ENCODE results near the gene AKT3. TPM values are rescaled to one million over a fixed set of nuclear protein-coding genes. Genes with fewer than 3 reads are reported as not detected.

Gene AKT3
- polyA plus RNA-seq, 1 donor (not counting 4 experiments of a cell fraction or from before 2014, with no cell fraction given): 2.9 TPM

DNA sequence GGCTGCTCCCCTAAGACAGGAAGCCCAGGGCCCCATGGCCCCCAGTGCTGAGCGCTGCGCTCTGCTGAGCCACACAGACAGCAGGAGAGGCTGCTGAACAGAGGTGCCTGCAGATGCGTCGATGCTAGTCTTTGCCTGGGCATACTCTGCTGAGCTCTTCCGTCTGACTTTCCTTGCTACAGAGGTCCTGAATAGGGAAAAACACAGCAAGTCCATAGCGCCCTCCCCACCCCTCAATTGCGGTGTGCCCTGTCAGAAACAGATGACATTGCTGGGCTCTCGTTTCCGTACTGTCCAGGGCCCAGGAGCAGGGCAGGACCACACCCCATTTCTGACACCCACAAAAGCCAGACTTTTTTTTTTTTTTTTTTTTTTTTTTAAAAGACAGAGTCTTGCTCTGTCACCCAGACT lies 341.7 kb downstream of the AKT3 start:
- TF ChIP-seq EZH2 (IDR thresholded peaks at IDR 0.05; ENCODE audit: low read length): no peak
- TF ChIP-seq, protein P1, sequence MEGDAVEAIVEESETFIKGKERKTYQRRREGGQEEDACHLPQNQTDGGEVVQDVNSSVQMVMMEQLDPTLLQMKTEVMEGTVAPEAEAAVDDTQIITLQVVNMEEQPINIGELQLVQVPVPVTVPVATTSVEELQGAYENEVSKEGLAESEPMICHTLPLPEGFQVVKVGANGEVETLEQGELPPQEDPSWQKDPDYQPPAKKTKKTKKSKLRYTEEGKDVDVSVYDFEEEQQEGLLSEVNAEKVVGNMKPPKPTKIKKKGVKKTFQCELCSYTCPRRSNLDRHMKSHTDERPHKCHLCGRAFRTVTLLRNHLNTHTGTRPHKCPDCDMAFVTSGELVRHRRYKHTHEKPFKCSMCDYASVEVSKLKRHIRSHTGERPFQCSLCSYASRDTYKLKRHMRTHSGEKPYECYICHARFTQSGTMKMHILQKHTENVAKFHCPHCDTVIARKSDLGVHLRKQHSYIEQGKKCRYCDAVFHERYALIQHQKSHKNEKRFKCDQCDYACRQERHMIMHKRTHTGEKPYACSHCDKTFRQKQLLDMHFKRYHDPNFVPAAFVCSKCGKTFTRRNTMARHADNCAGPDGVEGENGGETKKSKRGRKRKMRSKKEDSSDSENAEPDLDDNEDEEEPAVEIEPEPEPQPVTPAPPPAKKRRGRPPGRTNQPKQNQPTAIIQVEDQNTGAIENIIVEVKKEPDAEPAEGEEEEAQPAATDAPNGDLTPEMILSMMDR (optimal IDR thresholded peaks at IDR 0.05 in 1 of 3, IDR thresholded peaks at IDR 0.05 in 1 of 3, conservative IDR thresholded peaks at IDR 0.05 in 1 of 3; ENCODE audit: extremely low read depth in 1 of 3, insufficient read depth in 2 of 3, low read length in 3 of 3): no peak
- Histone ChIP-seq H3K4me3 (ENCODE audit: control insufficient read depth in 2 of 3, extremely low read depth in 1 of 3, insufficient read depth in 2 of 3, low read depth in 1 of 3, low read length in 3 of 3) (no peak overlapping the region), H3K9me1 (ENCODE audit: control insufficient read depth, extremely low read depth, insufficient read depth, low read length) (no peaks in the 10 kb centered on the region), H3K4me2 (ENCODE audit: control insufficient read depth, extremely low read depth, insufficient read depth, low read depth, low read length) (no peak overlapping the region), H2AFZ (ENCODE audit: control insufficient read depth, low read length) (no peak overlapping the region), H3K9ac (ENCODE audit: control insufficient read depth, extremely low read depth, insufficient read depth, low read length) (no peak overlapping the region), H3K4me1 (ENCODE audit: control insufficient read depth, extremely low read depth, insufficient read depth, low read length) (no peaks in the 10 kb centered on the region), H3K27me3 (ENCODE audit: control insufficient read depth, extremely low read depth, insufficient read depth, low read length) (no peaks in the 10 kb centered on the region), H3K27ac (ENCODE audit: control insufficient read depth, insufficient read depth, low read length) (no peak overlapping the region), H3K36me3 (ENCODE audit: control insufficient read depth in 2 of 2, extremely low read depth in 1 of 2, insufficient read depth in 2 of 2, low read length in 2 of 2) (no peaks in the 10 kb centered on the region), H3K9me3 (ENCODE audit: control insufficient read depth, low read depth, low read length) (no peaks in the 10 kb centered on the region), H3K79me2 (ENCODE audit: control insufficient read depth, insufficient read depth, low read length) (no peaks in the 10 kb centered on the region), H4K20me1 (ENCODE audit: control insufficient read depth, extremely low read depth, insufficient read depth, low read length) (no peaks in the 10 kb centered on the region)
- DNase-seq (ENCODE audit: low read depth, low spot score) (no peak), FAIRE-seq (no peak)
- dilution Hi-C loops (cut with MboI; ENCODE audit: extremely low pct_ligation_motif_present, low sequenced_read_pairs): no loop called here

DNA sequence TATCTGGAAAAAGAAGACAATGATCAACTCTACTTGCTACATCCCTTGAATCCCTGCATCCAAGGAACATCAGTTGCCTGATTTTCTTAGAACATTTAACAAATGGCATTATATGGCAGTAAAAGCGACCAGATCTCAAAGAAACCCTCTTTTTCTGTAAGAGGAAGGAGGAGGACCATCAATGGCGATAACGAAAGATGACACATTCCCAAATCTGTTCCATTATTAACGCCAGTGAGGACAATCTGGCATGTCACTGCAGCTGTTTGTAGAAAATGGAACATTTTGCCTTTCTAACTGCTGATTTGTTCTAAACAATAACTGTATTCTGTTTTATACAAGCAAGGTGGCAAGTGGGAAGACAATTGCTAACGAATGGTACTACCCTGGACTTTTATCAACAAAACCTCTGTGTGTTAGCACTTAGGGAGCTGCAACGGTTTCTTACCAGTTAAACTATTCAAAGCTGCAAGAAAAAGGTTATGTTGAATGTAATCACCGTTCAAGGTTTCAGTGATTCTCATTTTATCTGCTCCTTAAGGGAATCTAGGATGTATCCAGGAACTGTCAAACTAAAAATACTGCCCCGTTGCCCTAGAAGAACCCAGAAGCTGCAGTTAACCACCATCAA lies 342.3 kb downstream of the AKT3 start:
- H3K27me3 ChIP-seq (ENCODE audit: control insufficient read depth, extremely low read depth, insufficient read depth, low read length): no peaks in the 10 kb centered on the region
- H3K4me3 ChIP-seq (ENCODE audit: control insufficient read depth in 2 of 3, extremely low read depth in 1 of 3, insufficient read depth in 2 of 3, low read depth in 1 of 3, low read length in 3 of 3): no peak overlapping the region
- no peaks in the 10 kb centered on the region for H4K20me1 ChIP-seq (ENCODE audit: control insufficient read depth, extremely low read depth, insufficient read depth, low read length)
- FAIRE-seq: no peak
- no peaks in the 10 kb centered on the region for H3K36me3 ChIP-seq (ENCODE audit: control insufficient read depth in 2 of 2, extremely low read depth in 1 of 2, insufficient read depth in 2 of 2, low read length in 2 of 2)
- no peaks in the 10 kb centered on the region for H3K4me1 ChIP-seq (ENCODE audit: control insufficient read depth, extremely low read depth, insufficient read depth, low read length)
- H3K9me3 ChIP-seq (ENCODE audit: control insufficient read depth, low read depth, low read length): no peaks in the 10 kb centered on the region
- no peak for TF ChIP-seq EZH2 (IDR thresholded peaks at IDR 0.05; ENCODE audit: low read length)
- TF ChIP-seq, protein P1 (optimal IDR thresholded peaks at IDR 0.05 in 1 of 3, IDR thresholded peaks at IDR 0.05 in 1 of 3, conservative IDR thresholded peaks at IDR 0.05 in 1 of 3; ENCODE audit: extremely low read depth in 1 of 3, insufficient read depth in 2 of 3, low read length in 3 of 3): no peak
- H3K4me2 ChIP-seq (ENCODE audit: control insufficient read depth, extremely low read depth, insufficient read depth, low read depth, low read length): no peak overlapping the region
- H3K27ac ChIP-seq (ENCODE audit: control insufficient read depth, insufficient read depth, low read length): no peak overlapping the region
- dilution Hi-C loops (cut with MboI; ENCODE audit: extremely low pct_ligation_motif_present, low sequenced_read_pairs): no loop called here
- no peak overlapping the region for H3K9ac ChIP-seq (ENCODE audit: control insufficient read depth, extremely low read depth, insufficient read depth, low read length)
- no peak for DNase-seq (ENCODE audit: low read depth, low spot score)
- H3K9me1 ChIP-seq (ENCODE audit: control insufficient read depth, extremely low read depth, insufficient read depth, low read length): no peaks in the 10 kb centered on the region
- no peaks in the 10 kb centered on the region for H3K79me2 ChIP-seq (ENCODE audit: control insufficient read depth, insufficient read depth, low read length)
- no peak overlapping the region for H2AFZ ChIP-seq (ENCODE audit: control insufficient read depth, low read length)
